Neural progenitor cell (in vitro differentiated cells): ENCODE results near the gene SPOP.

Experiments
- CTCF ChIP-seq: fragments of 200-600 bp; sonication (generic); IDR thresholded peaks from 2 replicates; pipeline ENCODE4 v1.5.1; 2017; ENCODE audit warnings: antibody characterized with exemption, mild to moderate bottlenecking
- EZH2phosphoT487 ChIP-seq: fragments of 200-600 bp; sonication (generic); IDR thresholded peaks from 2 replicates; pipeline ENCODE4 v1.6.1; 2017; ENCODE audit warnings: antibody characterized with exemption

- TF ChIP-seq CTCF (no peak), EZH2phosphoT487 (no peak)
Observed at GRCh38 chr17:49582055-49582722, 95.7 kb downstream of the SPOP start.
